ENCODE data around the gene DYSF.

Gene DYSF

DNA sequence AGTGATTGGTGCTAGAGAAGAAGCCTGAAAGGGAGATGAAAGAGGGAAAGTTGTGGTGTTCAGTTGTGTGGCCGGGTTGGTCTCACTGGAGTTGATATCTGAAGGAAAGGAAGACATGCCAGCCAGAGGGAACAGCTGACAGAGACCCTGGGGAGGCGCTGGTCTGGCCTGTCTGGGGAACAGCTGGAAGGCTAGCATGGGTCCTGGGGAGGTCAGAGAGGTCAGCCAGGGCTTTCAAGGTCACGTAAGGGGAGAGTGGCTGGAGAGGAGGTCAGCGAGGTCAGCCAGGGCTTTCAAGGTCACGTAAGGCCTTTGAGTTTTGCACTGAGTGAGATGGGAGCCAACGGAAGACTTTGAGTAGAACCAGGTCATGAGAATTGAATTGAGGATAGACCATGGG is 11.0 kb downstream of the DYSF start:
- CTCF ChIA-PET = no interaction called here
- no peak for DNase-seq (ENCODE audit: extremely low spot score)
- POLR2A ChIA-PET = no interaction called here
- no peak for TF ChIP-seq ZNF384 (IDR thresholded peaks at IDR 0.05)
- no peak for TF ChIP-seq HDGF (IDR thresholded peaks at IDR 0.05; ENCODE audit: borderline replicate concordance)
- TF ChIP-seq LEF1 (IDR thresholded peaks at IDR 0.05; ENCODE audit: borderline replicate concordance) = no peak
- no peak for TF ChIP-seq TARDBP (IDR thresholded peaks at IDR 0.05)
- no peak for TF ChIP-seq FOXM1 (IDR thresholded peaks at IDR 0.05; ENCODE audit: borderline replicate concordance)
- no peak for TF ChIP-seq ARNT (IDR thresholded peaks at IDR 0.05)
- TF ChIP-seq FOXA1 (IDR thresholded peaks at IDR 0.05) = no peak
- no peak for TF ChIP-seq FOXK2 (IDR thresholded peaks at IDR 0.05)
- no peak for TF ChIP-seq BHLHE40 (IDR thresholded peaks at IDR 0.05; ENCODE audit: borderline replicate concordance)
- TF ChIP-seq L3MBTL2 (conservative IDR thresholded peaks at IDR 0.05) = no peak
- TF ChIP-seq CTBP1 (IDR thresholded peaks at IDR 0.05; ENCODE audit: borderline replicate concordance) = no peak
- no peak for TF ChIP-seq SUZ12 (IDR thresholded peaks at IDR 0.05)
- TF ChIP-seq, protein P1, sequence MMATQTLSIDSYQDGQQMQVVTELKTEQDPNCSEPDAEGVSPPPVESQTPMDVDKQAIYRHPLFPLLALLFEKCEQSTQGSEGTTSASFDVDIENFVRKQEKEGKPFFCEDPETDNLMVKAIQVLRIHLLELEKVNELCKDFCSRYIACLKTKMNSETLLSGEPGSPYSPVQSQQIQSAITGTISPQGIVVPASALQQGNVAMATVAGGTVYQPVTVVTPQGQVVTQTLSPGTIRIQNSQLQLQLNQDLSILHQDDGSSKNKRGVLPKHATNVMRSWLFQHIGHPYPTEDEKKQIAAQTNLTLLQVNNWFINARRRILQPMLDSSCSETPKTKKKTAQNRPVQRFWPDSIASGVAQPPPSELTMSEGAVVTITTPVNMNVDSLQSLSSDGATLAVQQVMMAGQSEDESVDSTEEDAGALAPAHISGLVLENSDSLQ (IDR thresholded peaks at IDR 0.05) = no peak
- TF ChIP-seq ELF4 (IDR thresholded peaks at IDR 0.05) = no peak
- no peak for TF ChIP-seq NFRKB (IDR thresholded peaks at IDR 0.05)
- no peak for TF ChIP-seq SP1 (IDR thresholded peaks at IDR 0.05)

DNA sequence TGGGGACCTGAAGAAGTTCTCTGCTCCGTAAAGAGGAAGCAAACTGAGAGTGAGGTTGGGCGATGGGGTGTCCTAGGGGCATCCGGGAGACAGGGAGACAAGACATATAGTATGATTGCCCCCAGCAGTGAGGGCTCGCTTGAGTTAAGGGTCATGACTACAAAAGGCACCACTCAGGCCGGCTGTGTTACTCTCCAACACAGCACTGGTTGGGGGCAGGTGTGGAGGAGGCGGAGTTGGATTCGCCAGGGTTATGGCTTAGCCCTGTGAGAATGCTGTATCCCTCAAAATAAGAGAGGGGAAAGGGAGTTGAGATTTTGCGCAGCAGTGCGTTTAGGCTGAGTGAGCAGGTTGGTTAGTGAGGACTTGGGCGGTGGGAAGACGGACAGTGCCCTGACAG is 12.0 kb downstream of the DYSF start:
- no peak for DNase-seq (ENCODE audit: extremely low spot score)
- no peak for TF ChIP-seq SUZ12 (IDR thresholded peaks at IDR 0.05)
- TF ChIP-seq BHLHE40 (IDR thresholded peaks at IDR 0.05; ENCODE audit: borderline replicate concordance) = no peak
- no peak for TF ChIP-seq FOXM1 (IDR thresholded peaks at IDR 0.05; ENCODE audit: borderline replicate concordance)
- TF ChIP-seq L3MBTL2 (conservative IDR thresholded peaks at IDR 0.05) = no peak
- no peak for TF ChIP-seq HDGF (IDR thresholded peaks at IDR 0.05; ENCODE audit: borderline replicate concordance)
- TF ChIP-seq NFRKB (IDR thresholded peaks at IDR 0.05) = no peak
- no peak for TF ChIP-seq LEF1 (IDR thresholded peaks at IDR 0.05; ENCODE audit: borderline replicate concordance)
- TF ChIP-seq FOXK2 (IDR thresholded peaks at IDR 0.05) = no peak
- no peak for TF ChIP-seq SP1 (IDR thresholded peaks at IDR 0.05)
- TF ChIP-seq CTBP1 (IDR thresholded peaks at IDR 0.05; ENCODE audit: borderline replicate concordance) = no peak
- no peak for TF ChIP-seq FOXA1 (IDR thresholded peaks at IDR 0.05)
- no peak for TF ChIP-seq ARNT (IDR thresholded peaks at IDR 0.05)
- TF ChIP-seq, protein P1 (IDR thresholded peaks at IDR 0.05) = no peak
- TF ChIP-seq ZNF384 (IDR thresholded peaks at IDR 0.05) = no peak
- no peak for TF ChIP-seq ELF4 (IDR thresholded peaks at IDR 0.05)
- no peak for TF ChIP-seq TARDBP (IDR thresholded peaks at IDR 0.05)
- CTCF ChIA-PET = no interaction called here
- POLR2A ChIA-PET = no interaction called here

DNA sequence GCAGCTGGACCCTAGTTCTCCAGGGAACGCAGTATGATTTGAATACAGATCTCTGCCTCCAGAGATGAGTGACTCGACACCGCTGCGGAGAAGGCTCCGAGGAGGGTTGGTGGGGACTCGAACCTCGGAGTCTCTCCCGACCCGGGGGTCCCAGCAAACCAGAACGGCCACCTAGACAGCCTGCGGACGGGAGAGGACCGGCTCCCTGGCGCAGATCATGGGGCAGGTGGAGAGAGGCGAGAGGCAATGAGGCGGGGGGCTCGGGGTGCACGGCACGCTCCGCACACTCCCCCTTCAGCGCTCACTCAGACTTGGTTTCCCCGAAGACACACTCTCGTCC is 12.6 kb downstream of the DYSF start:
- TF ChIP-seq ELF4 (IDR thresholded peaks at IDR 0.05) = no peak
- no peak for TF ChIP-seq FOXK2 (IDR thresholded peaks at IDR 0.05)
- no peak for DNase-seq (ENCODE audit: extremely low spot score)
- ChIA-PET CTCF (interaction anchor here (0.7 kb wide), 1 partner anchor 44 kb away, joined by 3 read pairs; no protein-coding TSS in a partner anchor), POLR2A (interaction anchor here (0.8 to 1.0 kb wide), 2 partner anchors 8 to 134 kb away, joined by 3 read pairs; partner anchors contain the start of gene ZNF638)

DNA sequence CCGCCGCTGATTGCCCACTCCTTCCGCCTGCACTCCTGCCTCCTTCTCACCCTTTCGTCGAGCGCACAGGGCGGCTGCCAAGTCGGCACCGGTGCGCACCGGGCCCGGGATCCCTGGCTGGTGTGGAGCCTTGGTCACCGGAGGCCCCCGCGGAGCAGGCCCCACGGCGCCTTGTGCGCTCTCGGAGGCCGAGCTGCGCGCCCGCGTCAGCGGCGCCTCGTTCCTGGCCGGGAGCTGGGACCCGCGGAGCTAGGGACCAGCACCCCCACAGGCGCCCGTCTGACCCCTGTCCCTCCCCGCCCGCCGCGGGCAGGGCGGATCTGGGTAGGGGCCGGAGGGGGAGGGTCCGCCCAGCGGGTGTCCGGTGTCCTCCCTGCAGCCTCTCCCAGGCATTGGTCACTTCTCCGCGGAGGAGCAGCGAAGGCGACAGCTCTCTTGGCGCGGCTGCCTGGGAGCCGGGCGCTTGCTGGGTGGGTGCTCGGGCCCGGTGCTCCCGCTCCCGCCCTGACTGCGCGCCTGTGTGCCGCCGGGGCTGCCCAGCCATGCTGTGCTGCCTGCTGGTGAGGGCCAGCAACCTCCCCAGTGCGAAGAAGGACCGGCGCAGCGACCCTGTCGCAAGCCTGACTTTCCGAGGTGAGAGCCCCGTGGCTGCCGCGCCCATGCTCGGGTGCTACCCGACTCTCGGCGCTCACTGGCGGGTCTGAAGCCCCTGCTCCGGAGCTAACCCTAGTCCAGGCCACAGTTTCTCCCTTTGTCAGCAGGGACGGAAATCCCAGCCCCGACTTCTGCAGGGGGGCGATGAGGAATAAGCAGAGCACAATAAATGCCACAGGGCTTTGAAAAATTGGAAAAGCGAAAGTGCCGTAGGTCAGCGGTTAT is 13.2 kb downstream of the DYSF start:
- peak; percentile 56 for DNase-seq (ENCODE audit: extremely low spot score)
- TF ChIP-seq FOXK2 (IDR thresholded peaks at IDR 0.05) = no peak
- TF ChIP-seq L3MBTL2 (conservative IDR thresholded peaks at IDR 0.05) = peak; percentile 66
- TF ChIP-seq, protein P1 (IDR thresholded peaks at IDR 0.05) = 0 out of 2 replicates have a peak, but pooled peaks have one; percentile 25
- TF ChIP-seq NFRKB (IDR thresholded peaks at IDR 0.05) = no peak
- ChIA-PET CTCF (interaction anchor here (0.7 kb wide), 1 partner anchor 44 kb away, joined by 3 read pairs; no protein-coding TSS in a partner anchor), POLR2A (interaction anchor here (0.8 to 1.4 kb wide), 3 partner anchors 9 to 135 kb away, joined by 3 to 4 read pairs (median 3); partner anchors contain the start of gene ZNF638)

DNA sequence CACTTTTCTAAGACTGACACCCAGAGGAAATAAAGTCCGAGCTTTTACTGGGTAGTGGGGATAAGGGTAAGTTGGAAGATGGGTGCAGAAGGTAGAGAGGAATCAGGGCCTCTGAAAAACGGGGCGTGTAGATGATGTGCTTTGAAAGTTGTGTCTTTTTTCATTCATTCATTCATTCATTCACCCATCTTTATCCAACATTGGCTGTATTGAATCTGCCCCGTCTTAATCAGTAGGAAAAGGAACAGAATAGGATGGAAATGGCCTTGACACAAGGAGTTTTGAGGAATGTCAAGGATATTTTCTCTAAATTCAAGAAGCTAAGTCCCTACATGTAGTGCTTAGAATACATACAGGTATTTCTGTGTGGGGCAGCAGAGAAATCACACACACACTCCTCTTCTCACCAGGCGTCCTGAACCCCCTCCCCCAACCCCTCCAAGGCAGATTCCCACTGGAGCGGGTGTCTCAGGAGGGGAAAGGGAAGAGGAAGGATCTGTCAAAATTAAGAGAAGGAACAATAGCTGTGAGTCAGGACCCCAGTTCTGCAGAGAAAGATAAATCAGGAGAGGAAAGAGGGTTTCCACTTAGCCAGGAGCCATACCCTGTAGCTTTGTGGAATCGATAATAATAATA is 13.9 kb downstream of the DYSF start:
- no peak for DNase-seq (ENCODE audit: extremely low spot score)
- ChIA-PET POLR2A (interaction anchor here (1.4 kb wide), 1 partner anchor 14 kb away, joined by 4 read pairs; no protein-coding TSS in a partner anchor), CTCF (interaction anchor here (0.9 kb wide), 1 partner anchor 43 kb away, joined by 3 read pairs; no protein-coding TSS in a partner anchor)
- no peak for TF ChIP-seq BHLHE40 (IDR thresholded peaks at IDR 0.05; ENCODE audit: borderline replicate concordance)
- no peak for TF ChIP-seq CTBP1 (IDR thresholded peaks at IDR 0.05; ENCODE audit: borderline replicate concordance)
- TF ChIP-seq, protein P1 (IDR thresholded peaks at IDR 0.05) = no peak
- TF ChIP-seq SP1 (IDR thresholded peaks at IDR 0.05) = no peak
- no peak for TF ChIP-seq ZNF384 (IDR thresholded peaks at IDR 0.05)
- TF ChIP-seq ELF4 (IDR thresholded peaks at IDR 0.05) = no peak
